MG63 (cell line): ENCODE measurements around the gene CELSR3. TPM values are rescaled to one million over a fixed set of nuclear protein-coding genes. Genes with fewer than 3 reads are reported as not detected.

Experiments
- DNase-seq: peaks from one replicate; pipeline ENCODE4 v3.0.0-alpha.2; 2020
- H3K27me3 ChIP-seq: fragments of 250-450 bp; sonication (Bioruptor Pico); 2 replicates; pipeline ENCODE4 v1.5.1; 2020; ENCODE audit warnings: mild to moderate bottlenecking, moderate library complexity
- H3K36me3 ChIP-seq: fragments of 250-450 bp; sonication (Bioruptor Pico); 2 replicates; pipeline ENCODE4 v1.5.1; 2020; ENCODE audit warnings: mild to moderate bottlenecking, moderate library complexity
- H3K4me3 ChIP-seq: fragments of 250-450 bp; sonication (Bioruptor Pico); 2 replicates; pipeline ENCODE4 v1.5.1; 2020; ENCODE audit warnings: mild to moderate bottlenecking, moderate library complexity
- H3K9me3 ChIP-seq: fragments of 250-450 bp; sonication (Bioruptor Pico); 2 replicates; pipeline ENCODE4 v1.5.1; 2020; ENCODE audit warnings: mild to moderate bottlenecking, moderate library complexity
- total RNA-seq: library from RNA; depleted of rRNA; stranded (reverse); fragments of >200 nt; shearing (Covaris generic); gene quantifications from 2 replicates; pipeline ENCODE4 v1.2.3, GENCODE V29; 2014; ENCODE audit warnings: low replicate concordance; rRNA removed

CELSR3 gene
- total RNA-seq, 1 experiment from 2014 or later, result 0.16 TPM

- Histone ChIP-seq H3K27me3 (no peaks in the 10 kb centered on the region), H3K4me3 (no peak overlapping the region), H3K36me3 (no peaks in the 10 kb centered on the region), H3K9me3 (no peaks in the 10 kb centered on the region)
- no peak for DNase-seq
These were observed 75.0 kb downstream of the CELSR3 start for GRCh38 chr3:48587686-48588085.

Other genes with a start within 250 kb of the CELSR3 start
- 1.6 and 7.0 TPM in 2 replicates for gene PLXNB1, start 232.8 kb downstream of the CELSR3 start, total RNA-seq
- 26.9 and 28.6 TPM in 2 replicates for gene CCDC51, start 222.8 kb downstream of the CELSR3 start, total RNA-seq
- gene TMA7, start 222.6 kb downstream of the CELSR3 start, total RNA-seq, result 316 and 348 TPM in 2 replicates
- 6.8 and 25.3 TPM in 2 replicates for gene ATRIP, start 216.1 kb downstream of the CELSR3 start, total RNA-seq
- 94.4 and 113 TPM in 2 replicates for gene SHISA5, start 158.7 kb downstream of the CELSR3 start, total RNA-seq
- 0.84 and 3.2 TPM in 2 replicates for gene PFKFB4, start 106.1 kb downstream of the CELSR3 start, total RNA-seq
- 1.1 TPM in 1 of 2 replicates, not detected in the other for gene UCN2, start 99.1 kb downstream of the CELSR3 start, total RNA-seq
- 1.3 and 12.2 TPM in 2 replicates for gene COL7A1, start 67.6 kb downstream of the CELSR3 start, total RNA-seq
- gene UQCRC1, start 53.2 kb downstream of the CELSR3 start, total RNA-seq, result 199 and 243 TPM in 2 replicates
- gene TMEM89, start 41.1 kb downstream of the CELSR3 start, total RNA-seq, result not detected in 2 replicates
- gene SLC26A6, start 27.4 kb downstream of the CELSR3 start, total RNA-seq, result 4.4 and 9.7 TPM in 2 replicates
- gene NCKIPSD, start 23.0 kb upstream of the CELSR3 start, total RNA-seq, result 2.0 and 4.8 TPM in 2 replicates
- gene IP6K2, start 54.3 kb upstream of the CELSR3 start, total RNA-seq, result 14.6 and 15.9 TPM in 2 replicates
- gene PRKAR2A, start 185.0 kb upstream of the CELSR3 start, total RNA-seq, result 7.8 and 11.0 TPM in 2 replicates
- gene SLC25A20, start 236.0 kb upstream of the CELSR3 start, total RNA-seq, result 17.2 and 23.4 TPM in 2 replicates